Parathyroid adenoma (tissue), 2 donors: ENCODE data around the gene SLC22A23.

Experiments
- H2AFZ ChIP-seq: fragments of 300-600 bp; sonication (generic); one replicate; pipeline ENCODE4 v1.7.0; 2017; ENCODE audit warnings: antibody characterized with exemption, mild to moderate bottlenecking
- H3K27ac ChIP-seq: fragments of 300-600 bp; sonication (generic); one replicate; pipeline ENCODE4 v1.7.0; 2017
- H3K27me3 ChIP-seq: fragments of 300-600 bp; sonication (generic); one replicate; pipeline ENCODE4 v1.7.0; 2017; ENCODE audit warnings: low read length; ENCODE audit not compliant: control insufficient read depth, insufficient read depth
- H3K36me3 ChIP-seq: fragments of 300-600 bp; sonication (generic); one replicate; pipeline ENCODE4 v1.7.0; 2017; ENCODE audit warnings: low read length; ENCODE audit not compliant: control insufficient read depth, insufficient read depth
- H3K4me1 ChIP-seq: fragments of 300-600 bp; sonication (generic); one replicate; pipeline ENCODE4 v1.7.0; 2017; ENCODE audit warnings: control low read depth
- H3K4me2 ChIP-seq: fragments of 300-600 bp; sonication (generic); one replicate; pipeline ENCODE4 v1.7.0; 2017; ENCODE audit warnings: low read length
- H3K4me3 ChIP-seq: fragments of 300-600 bp; sonication (generic); one replicate; pipeline ENCODE4 v1.7.0; 2017; ENCODE audit warnings: low read depth, low read length
- H3K79me2 ChIP-seq: fragments of 300-600 bp; sonication (generic); one replicate; pipeline ENCODE4 v1.7.0; 2017; ENCODE audit warnings: control low read depth
- H3K9ac ChIP-seq: fragments of 300-600 bp; sonication (generic); one replicate; pipeline ENCODE4 v1.7.0; 2017; ENCODE audit warnings: mild to moderate bottlenecking
- H3K9me3 ChIP-seq: fragments of 300-600 bp; sonication (generic); one replicate; pipeline ENCODE4 v1.7.0; 2017; ENCODE audit warnings: low read length; ENCODE audit not compliant: control insufficient read depth
- TF ChIP-seq, protein P1 (sequence below): fragments of 300-600 bp; sonication (generic); IDR thresholded peaks from one replicate; pipeline ENCODE4 v1.7.0; 2017; ENCODE audit warnings: antibody characterized with exemption, mild to moderate bottlenecking
- donor health status: primary hyperparathyroidism.

SLC22A23 gene

DNA sequence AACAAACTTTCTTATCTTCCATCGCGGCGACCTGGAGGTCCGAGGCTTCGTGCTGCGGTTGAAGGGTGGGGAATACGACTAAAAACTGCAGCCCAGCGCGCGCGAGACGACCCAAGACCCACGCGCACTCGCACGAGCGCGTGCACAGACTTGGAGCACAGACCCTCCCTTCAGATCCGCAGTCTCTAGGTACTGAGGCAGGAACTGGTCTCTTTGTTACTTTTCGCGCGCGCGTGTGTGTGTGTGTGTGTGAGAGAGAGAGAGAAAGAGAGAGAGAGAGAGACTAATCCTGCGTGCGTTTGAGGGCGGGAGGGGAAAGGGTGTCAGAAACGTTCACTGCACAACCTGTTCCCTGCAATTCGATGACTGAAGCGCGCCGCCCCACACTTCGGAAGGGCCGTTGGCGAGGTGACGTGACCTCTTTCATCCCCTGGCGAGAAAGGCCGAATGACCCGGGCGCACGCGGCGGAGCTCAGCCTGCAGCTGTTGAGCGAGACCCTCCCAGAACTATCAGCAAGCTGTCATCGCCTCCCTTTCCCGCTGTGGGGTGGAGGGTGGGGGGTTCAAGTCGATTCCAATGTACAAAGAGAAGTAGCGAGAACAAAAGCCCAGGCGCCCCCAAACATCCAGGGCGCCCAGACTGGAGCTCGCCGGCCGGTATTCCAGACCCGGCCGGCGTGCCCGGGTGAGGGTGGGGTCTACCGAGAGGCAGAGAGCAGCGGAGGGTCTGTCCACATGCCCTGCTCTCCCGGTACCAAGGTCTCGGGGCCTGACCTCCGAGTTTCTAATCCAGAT lies 227.9 kb downstream of the SLC22A23 start:
- peaks cover 10% of the 10 kb centered on the region for H3K27me3 ChIP-seq
- H3K27ac ChIP-seq = no peak overlapping the region
- H3K79me2 ChIP-seq = no peaks in the 10 kb centered on the region
- peaks cover 8% of the 10 kb centered on the region for H3K4me1 ChIP-seq
- H3K36me3 ChIP-seq = no peaks in the 10 kb centered on the region
- no peak overlapping the region for H3K9ac ChIP-seq
- peak overlapping the region; percentile 60 for H3K4me2 ChIP-seq
- TF ChIP-seq, protein P1, sequence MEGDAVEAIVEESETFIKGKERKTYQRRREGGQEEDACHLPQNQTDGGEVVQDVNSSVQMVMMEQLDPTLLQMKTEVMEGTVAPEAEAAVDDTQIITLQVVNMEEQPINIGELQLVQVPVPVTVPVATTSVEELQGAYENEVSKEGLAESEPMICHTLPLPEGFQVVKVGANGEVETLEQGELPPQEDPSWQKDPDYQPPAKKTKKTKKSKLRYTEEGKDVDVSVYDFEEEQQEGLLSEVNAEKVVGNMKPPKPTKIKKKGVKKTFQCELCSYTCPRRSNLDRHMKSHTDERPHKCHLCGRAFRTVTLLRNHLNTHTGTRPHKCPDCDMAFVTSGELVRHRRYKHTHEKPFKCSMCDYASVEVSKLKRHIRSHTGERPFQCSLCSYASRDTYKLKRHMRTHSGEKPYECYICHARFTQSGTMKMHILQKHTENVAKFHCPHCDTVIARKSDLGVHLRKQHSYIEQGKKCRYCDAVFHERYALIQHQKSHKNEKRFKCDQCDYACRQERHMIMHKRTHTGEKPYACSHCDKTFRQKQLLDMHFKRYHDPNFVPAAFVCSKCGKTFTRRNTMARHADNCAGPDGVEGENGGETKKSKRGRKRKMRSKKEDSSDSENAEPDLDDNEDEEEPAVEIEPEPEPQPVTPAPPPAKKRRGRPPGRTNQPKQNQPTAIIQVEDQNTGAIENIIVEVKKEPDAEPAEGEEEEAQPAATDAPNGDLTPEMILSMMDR = no peak
- H2AFZ ChIP-seq = no peak overlapping the region
- H3K4me3 ChIP-seq = no peak overlapping the region
- H3K9me3 ChIP-seq = no peaks in the 10 kb centered on the region

DNA sequence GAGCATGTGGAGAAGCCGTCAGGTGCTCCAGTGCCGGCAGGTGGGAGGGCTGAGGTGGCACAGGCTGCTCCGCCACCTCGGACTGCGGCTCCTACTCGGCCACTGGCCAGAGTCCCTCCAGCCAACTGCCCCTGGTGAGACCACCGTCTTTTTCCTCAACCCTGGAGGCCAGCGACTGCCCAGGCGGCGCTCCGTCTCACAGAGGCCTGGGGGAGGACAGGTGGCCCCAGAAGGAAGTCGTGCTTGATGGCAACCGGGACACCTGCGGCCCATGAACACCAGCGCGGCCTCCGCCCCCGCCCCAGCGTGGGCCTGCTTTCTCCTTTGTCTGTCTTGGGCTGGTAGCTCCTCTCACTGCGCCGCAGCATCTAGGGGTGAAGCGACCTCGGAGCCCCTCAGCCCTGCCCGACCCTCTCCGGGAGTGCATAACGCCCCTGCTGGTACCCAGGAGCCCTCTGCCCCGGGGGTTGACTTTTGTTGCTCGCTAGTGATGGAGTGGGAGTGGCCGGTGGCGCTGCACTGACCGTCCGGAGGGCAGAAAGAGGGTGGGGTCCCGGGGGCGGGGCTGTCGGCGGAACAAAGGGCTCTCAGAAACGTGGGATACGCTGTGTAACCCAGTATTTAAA lies 228.7 kb downstream of the SLC22A23 start:
- peaks cover 8% of the 10 kb centered on the region for H3K4me1 ChIP-seq
- H3K4me2 ChIP-seq = peak overlapping the region; percentile 55
- H3K79me2 ChIP-seq = no peaks in the 10 kb centered on the region
- peaks cover 10% of the 10 kb centered on the region for H3K27me3 ChIP-seq
- H2AFZ ChIP-seq = peak overlapping the region; percentile 34
- H3K4me3 ChIP-seq = no peak overlapping the region
- no peak overlapping the region for H3K27ac ChIP-seq
- no peaks in the 10 kb centered on the region for H3K9me3 ChIP-seq
- TF ChIP-seq, protein P1 = no peak
- H3K9ac ChIP-seq = no peak overlapping the region
- no peaks in the 10 kb centered on the region for H3K36me3 ChIP-seq

DNA sequence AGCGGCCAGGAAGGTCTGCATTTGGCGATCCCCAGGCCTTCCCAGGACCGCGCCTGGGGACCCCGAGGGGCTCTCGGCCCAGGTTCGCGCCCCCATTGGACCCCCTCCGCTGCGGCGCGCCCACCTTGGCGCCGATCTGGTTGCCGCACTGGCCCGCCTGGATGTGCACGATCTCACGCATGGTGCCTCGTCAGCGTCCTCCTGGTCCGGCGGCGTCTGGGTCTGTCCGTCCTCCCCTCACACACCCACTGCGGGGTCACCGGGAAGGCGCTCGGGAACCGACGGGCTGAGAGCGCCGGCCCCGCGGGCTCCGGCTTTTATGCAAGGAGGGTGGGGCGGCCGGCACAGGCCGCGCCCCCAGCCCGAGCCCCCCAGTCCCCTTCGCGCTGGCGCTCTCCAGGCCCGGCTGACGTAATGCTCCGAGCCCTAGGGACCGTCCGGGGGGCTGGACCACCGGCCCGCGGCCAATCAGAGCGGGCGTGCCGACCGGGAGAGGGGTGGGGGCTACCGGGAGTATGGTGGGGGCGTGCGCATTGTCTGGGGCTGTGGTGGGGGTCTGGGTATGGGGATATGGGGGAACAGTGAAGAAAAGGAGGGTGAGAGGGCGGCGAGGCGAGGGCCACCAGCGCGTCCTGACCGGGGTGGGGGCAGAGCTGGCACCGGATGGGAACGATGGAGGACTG lies 229.3 kb downstream of the SLC22A23 start, which contains the start of gene TUBB2B:
Gene TUBB2B, minus strand, starts transcription at position 291 of the 683 bp plus-strand sequence. Its CDS starts 110 bp downstream, at position 181.
- Histone ChIP-seq H3K79me2 (no peaks in the 10 kb centered on the region), H3K27me3 (peaks cover 10% of the 10 kb centered on the region), H3K4me1 (peaks cover 8% of the 10 kb centered on the region), H3K27ac (no peak within 1 kb of the TSS), H3K9ac (no peak within 1 kb of the TSS), H2AFZ (peak within 1 kb of the TSS; percentile 34), H3K36me3 (no peaks in the 10 kb centered on the region), H3K4me2 (peak within 1 kb of the TSS; percentile 55), H3K4me3 (peak within 1 kb of the TSS; percentile 11), H3K9me3 (no peaks in the 10 kb centered on the region)
- TF ChIP-seq, protein P1 = no peak

DNA sequence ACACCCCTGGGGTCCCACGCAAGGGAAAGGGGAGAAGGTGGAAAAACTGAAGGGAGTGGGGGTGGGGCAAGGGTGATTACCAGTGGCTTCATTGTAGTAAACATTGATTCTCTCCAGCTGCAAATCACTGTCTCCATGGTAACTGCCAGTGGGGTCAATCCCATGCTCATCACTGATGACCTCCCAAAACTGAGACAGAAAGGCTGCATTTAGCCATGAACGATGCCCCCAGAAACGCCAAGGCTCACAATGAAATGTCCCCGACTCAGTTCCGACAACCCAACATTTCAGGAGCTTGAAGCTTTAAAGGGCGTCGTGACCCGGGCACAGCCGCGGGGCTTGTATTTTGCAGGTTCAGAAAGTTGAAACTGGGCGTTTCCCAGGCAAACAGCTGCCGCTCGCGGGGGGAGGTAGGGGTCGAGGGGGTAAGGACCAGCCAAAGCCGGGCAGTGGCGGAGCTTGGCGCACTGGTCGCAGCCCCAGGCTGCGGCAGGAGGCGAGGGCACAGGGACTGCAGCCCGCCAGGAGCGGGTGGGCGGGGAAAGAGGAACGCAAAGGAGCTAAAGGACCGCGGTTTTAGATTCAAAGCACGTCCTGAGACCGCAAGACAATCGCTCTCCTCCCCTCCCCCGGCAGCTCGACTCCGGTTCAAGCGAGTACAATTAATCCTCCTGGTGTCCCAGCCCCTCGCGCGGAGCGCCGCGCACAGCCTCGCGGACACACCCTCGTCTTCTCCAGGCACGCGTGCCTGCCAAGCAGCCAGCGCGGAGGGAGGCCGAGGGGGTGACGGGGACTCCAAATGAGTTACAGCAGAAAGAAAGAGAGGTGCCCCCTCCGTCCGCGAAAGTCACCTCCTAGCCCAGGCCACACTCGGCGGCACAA lies 230.1 kb downstream of the SLC22A23 start:
- peak overlapping the region; percentile 11 for H3K4me3 ChIP-seq
- peaks cover 8% of the 10 kb centered on the region for H3K4me1 ChIP-seq
- H3K27me3 ChIP-seq = peaks cover 10% of the 10 kb centered on the region
- peak overlapping the region; percentile 55 for H3K4me2 ChIP-seq
- H3K79me2 ChIP-seq = no peaks in the 10 kb centered on the region
- no peak overlapping the region for H3K27ac ChIP-seq
- TF ChIP-seq, protein P1 = no peak
- no peaks in the 10 kb centered on the region for H3K9me3 ChIP-seq
- peak overlapping the region; percentile 25 for H2AFZ ChIP-seq
- no peak overlapping the region for H3K9ac ChIP-seq
- H3K36me3 ChIP-seq = no peaks in the 10 kb centered on the region
